ENCODE measurements around the gene TEX29. TPM values are rescaled to one million over a fixed set of nuclear protein-coding genes. Genes with fewer than 3 reads are reported as not detected.

TEX29 gene
- total RNA-seq, 1 donor from 2014 or later: 1.6 TPM

DNA sequence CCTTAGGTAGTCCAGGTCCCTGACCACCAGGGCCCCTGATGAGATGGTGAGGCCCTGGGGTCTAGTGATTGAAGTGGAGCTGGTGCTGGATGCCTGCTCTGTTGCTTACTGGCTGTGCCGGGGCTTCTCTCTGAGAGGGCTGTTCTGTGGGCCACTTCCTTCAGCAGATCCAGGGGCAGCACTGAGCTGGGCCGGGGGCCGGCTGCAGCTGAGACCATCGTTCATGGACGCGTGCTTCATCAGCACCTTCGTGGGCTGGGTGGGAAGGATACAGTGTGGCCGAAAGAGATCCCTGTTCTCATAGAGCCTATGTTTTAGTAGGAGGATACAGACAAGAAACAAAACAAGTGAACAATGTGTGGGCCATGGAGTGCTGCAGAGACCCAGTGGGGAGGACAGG is 33.2 kb upstream of the TEX29 start:
- ATAC-seq (no peak), DNase-seq (ENCODE audit: low spot score) (no peak)

DNA sequence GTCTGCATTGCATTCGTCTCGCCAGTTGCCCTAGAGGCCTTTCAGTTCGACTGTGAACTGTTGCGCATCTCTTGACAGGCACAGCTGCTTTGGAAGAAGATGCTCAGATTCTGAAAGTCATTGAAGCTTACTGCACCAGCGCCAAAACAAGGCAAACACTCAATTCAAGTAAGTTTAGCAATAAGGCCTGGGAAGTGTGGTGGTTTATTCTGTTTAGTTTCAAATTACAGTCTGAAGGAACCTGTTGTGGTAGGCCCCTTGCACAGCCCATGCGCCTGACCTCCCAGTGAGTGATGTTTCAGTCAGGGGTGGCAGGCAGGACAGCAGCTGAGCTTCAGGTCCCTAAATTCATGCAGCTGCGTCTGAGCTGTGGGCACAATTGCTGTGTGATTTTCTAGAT is 32.2 kb upstream of the TEX29 start:
- ATAC-seq (no peak), DNase-seq (ENCODE audit: low spot score) (no peak)
- intact Hi-C loops (cut with DNase I): no loop called here

More for the DNA sequence above, 33.2 kb upstream of the TEX29 start:
- intact Hi-C loops (cut with DNase I): no loop called here

DNA sequence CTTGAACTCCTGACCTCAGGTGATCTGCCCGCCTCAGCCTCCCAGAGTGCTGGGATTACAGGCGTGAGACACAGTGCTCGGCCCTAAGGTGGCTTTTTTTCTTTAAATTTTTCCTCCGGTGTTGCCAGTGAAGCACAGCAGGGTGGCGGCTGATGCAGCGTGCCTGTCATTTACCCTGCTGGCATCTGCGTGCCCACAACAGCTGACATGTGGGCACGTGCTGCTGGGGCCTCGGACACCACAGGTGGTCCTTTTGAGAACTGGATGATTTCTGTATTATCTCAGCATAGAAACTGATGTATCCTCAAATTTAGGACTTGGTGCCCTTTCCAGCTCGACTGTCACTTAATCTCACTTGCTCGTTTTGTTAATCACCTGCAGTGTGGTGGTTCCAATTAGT is 31.2 kb upstream of the TEX29 start:
- no peak for ATAC-seq
- DNase-seq (ENCODE audit: low spot score): no peak
- intact Hi-C loops (cut with DNase I): no loop called here

DNA sequence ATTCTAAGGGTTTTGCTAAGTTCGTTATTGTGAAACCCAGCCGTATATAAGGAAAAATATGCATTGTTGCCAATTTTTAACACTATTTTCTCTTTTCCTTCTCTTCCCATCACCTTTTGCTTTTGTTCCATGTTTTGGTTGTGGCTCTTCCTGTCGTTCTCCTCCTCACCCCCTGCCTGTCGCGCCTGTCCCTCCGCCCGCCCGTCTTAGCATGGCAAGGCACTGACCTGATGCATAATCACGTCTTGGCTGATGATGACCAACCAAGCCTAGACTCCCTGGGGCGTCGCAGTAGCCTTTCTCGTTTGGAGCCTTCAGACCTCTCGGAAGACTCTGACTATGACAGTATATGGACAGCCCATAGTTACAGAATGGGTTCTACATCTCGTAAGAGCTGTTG is 28.5 kb upstream of the TEX29 start:
- DNase-seq (ENCODE audit: low spot score) (no peak), ATAC-seq (no peak)
- intact Hi-C loops (cut with DNase I): no loop called here

DNA sequence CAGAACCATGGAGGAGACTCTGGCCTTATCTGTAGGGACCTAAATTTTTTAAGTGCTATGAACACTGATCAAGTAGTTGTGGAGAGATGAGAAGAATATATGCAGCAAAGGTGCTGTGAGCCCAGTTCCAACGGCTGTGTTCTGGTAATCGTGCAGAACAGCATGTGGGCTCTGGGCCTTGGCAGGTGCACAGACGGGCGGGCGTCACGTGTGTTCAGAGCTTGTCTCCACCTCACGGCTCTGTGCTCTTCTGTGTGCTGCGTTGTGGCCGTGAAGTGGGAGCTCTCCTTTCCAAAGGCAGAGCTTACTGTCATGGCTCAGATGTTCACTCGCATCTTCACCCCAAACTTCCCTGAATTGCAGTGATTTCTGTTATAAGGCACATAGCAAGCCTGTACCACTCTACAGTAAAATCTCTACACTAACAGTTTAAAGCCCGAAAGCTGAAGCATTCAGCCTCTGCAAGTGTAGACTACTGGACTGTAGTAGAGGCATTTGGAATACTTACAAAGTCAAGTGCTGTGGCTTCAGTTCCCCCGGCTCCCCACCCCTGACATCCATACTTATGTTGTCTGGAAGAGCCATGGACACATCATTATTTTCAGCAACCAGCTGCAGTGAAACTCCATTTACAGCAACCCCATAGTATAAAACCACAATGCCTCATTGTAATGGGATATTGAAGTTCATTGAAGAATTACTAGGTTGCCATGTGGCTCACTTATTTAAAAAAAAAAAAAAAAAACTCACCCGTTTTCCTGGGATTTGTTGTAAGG is 27.5 kb upstream of the TEX29 start:
- intact Hi-C loops (cut with DNase I): no loop called here
- no peak for ATAC-seq
- DNase-seq (ENCODE audit: low spot score): no peak

DNA sequence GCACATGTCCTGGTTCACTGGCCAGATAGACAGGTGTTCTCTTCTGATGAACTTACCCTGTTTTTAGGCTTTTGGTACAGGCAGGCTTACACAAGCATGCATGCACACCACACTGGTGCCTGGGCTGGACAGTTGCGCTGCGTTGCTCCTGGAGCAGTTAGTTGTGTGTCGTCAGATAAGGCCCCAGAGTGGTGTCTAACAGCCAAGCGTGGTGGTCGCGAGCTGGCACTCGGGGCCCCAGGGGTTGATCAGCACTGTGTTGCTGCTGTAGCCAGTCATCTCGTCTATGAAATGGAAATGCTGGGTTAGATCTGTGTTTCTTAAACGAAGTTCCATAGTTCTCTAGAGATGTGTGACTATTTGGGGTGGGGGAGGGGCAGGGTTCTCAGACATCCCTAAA is 24.6 kb upstream of the TEX29 start:
- intact Hi-C loops (cut with DNase I): no loop called here
- ATAC-seq: no peak
- no peak for DNase-seq (ENCODE audit: low spot score)

DNA sequence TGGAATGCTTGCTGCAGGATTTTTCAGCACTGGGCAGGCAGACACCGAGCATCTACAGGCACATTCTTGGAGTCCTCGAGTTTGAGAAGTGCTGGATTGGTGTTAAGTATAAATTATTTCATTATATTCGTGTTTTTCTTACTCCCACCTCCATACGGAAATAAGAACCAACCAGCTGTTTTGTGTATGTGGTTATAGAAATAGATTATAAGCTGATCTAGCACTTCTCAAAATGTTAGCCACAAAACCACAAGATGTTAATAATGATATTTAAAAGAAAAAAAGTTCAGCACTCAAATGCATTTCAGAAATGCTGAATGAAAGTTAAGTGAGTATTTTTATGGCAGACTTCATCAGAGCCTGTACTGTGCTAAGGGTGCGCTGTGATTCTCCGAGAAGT is 24.0 kb upstream of the TEX29 start:
- intact Hi-C loops (cut with DNase I): no loop called here

DNA sequence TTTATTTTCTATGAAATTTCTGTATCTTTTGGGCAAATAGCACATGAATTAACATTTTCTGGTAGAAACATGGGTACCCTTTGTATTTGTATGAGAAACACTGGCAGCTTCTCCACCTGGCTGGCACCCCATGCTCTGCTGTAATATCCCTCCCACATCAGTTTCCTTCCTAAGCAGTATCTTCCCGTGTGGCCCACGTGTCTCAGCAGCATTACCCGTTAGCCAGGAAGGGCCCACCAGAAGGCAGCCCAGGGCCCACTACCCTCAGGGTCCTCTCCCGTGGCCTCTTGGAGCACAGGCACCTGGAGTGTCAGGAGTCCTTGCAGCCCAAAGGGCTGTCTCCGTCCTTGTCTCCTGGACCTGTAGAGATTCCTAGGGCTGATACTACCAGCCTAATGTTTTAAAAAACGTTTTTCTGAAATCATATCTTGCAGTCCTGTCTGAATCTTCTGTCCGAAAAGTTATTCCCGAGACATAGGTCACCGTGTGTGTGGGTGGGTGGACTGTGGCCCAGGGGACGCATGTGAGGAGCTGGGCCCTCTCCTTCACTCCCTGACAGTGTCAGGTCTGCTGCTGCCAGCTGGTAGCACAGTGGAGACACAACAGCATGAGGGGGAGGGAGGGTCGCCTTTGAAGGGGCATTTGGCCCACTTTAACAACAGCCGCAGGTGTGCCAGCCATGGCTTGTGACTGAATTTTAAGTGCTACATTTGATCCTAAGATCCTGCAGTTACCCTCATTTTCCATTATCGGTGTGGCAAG is 22.0 kb upstream of the TEX29 start:
- DNase-seq (ENCODE audit: low spot score) (no peak), ATAC-seq (no peak)
- intact Hi-C loops (cut with DNase I): no loop called here

More for the DNA sequence above, 24.0 kb upstream of the TEX29 start:
- DNase-seq (ENCODE audit: low spot score) (no peak), ATAC-seq (no peak)

DNA sequence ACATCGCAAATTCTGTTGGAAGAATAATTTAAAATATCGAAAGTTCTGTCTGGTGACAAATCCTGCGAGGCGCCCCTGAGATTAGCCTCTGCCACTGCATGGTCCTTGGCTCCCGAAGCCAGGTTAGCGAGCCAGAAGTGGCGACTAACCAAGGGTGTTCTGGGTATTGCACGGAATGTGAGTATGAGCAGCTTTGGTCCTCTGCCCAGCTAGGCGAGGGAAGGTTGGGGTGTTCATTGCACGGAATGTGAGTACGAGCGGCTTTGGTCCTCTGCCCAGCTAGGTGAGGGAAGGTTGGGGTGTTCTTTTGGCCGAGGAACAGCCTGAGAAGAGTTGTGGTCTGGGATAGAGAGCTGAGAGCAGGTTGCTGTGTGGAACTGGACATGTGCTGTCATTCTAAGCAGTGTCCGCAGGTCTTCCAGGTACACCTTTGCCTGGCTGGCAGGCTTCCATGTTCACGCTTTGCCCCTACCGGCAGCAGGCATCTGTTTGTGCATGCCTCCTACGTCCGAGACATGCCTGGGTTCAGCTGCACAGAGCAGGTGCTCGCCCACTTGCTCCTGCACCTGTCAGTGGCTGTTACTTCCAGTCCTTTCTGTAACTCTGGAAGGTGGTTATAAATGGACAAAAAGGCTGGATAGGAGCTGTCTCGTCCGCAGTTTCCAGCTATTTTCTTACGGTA is 18.3 kb upstream of the TEX29 start:
- intact Hi-C loops (cut with DNase I): no loop called here
- DNase-seq (ENCODE audit: low spot score) (no peak), ATAC-seq (no peak)

DNA sequence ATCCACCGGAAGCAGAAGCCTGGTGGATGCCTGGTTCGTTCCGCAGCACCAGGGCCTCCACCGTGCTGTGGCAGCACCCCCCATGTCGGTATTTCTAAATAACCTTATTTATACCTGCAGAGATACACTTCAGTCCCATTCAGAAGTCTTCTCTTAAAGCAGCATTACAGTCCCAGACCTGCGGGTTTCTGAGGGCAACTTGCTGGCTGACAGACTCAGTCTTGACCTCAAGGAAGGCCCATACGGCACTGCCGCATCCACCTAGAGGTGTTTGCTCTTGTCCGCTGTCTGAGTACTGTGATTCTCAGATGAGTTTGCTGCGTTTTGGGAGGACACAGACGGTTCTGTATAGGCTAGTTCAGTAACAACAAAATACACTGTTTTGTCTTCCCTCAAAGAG is 16.9 kb upstream of the TEX29 start:
- DNase-seq (ENCODE audit: low spot score) (no peak), ATAC-seq (no peak)
- intact Hi-C loops (cut with DNase I): no loop called here

DNA sequence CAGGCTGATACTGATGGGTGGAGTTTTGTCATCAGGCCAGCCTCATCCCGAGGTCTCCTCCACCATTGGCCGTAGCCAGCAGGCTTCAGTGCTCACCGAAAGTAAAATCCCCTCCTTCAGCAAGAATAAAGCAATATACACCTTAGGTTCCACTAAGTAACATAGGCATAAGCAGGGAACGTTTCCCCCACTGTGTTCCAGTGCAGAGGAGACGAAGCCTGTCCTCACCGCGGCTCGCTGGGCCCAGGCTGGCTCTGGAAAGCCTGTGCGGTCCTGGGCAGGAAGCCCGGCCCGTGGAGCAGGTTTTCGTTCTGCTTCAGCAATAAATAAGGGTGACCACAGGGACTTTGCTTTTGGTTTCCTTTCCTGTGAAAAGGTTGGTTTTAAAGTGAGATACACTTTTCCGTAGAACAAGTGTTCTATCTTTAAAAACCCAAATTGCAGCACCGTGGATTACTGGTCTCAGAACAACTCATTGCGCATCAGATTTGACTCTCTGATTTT is 16.3 kb upstream of the TEX29 start:
- intact Hi-C loops (cut with DNase I): no loop called here
- ATAC-seq (no peak), DNase-seq (ENCODE audit: low spot score) (peak; percentile 39)

DNA sequence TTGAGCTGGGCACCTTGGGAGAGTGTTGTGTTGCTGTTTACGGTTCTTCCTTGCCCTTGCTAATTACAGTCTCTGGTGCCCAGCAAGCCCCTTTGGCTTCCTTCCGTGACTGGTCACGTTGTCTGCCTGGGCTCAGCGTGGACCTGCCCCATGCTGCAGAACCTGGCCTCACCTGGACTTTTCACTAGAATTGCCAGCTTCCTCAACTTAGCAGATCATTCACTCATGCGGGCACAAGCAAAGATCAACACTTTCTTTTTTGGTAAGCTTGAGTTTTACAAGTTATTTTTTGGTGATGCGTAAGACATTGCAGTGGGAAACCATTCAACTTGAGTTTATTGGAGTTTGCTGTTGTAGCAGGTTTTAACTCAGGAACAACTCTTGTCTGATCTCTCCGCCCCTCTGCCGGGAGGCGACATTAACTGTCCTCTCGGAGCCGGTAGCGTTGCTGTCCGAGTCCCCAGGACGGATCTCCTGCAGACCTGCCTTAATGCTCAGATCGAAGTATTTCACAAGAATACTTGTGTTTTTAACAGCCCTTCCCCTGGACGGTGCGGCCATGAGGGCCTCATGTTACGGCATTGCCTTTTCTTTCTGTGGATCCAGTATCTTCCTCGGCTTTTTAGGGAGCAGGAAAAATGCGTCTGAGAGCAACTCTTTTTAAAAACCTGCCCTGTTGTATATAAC is 15.7 kb upstream of the TEX29 start:
- no peak for DNase-seq (ENCODE audit: low spot score)

DNA sequence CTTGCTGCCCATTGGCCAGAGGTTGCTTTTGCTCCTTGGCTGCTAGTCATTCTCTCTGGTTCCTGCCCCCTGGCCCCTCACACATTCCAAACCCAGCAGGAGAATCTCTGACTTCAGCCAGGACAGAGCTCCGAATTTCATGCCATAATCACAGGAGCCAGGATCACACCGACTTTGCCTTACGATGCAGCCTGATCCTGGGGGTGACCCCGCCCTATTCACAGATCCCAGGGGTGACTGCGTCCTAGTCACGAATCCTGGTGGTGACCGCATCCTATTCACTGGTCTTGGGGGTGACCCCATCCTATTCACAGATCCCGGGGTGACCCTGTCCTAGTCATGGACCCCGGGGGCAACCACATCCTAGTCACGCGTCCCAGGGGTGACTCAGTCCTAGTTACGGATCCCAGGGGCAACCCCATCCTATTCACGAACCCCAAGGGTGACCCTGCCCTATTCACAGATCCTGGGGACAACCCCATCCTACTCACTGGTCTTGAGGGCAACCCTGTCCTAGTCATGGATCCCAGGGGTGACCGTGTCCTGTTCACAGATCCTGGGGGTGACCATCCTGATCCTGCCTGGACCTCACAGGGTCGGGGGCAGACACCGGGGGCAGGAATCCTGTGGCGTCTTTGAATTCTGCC is 7.4 kb upstream of the TEX29 start:
- DNase-seq (ENCODE audit: low spot score) (peak; percentile 40), ATAC-seq (no peak)
- intact Hi-C loops (cut with DNase I): no loop called here

More for the DNA sequence above, 15.7 kb upstream of the TEX29 start:
- no peak for ATAC-seq
- intact Hi-C loops (cut with DNase I): no loop called here

DNA sequence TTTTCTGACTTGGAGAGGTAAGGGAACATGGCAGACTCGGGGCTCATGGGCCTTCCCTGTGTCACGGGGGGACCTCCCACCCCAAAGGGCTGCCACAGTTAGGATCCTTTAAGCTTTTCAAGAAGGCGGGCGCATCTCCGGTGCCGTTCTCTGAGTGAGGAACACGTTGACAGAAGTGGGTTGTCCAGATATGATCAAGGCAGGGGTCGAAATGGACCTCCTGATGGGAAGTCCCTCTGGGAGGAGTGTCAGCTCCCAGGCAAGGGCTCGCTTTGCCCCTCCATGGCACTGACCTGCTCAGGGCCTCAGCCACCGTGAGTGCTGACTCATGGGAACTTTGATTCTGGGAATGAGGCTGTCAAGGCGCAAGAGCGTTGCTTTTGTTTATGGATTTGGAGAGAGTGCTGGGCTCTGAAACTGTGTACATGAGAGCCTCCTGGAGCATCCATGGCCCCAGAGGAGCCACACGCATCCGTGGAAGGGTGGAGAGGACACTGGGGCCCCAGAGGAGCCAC is 6.5 kb upstream of the TEX29 start:
- intact Hi-C loops (cut with DNase I): no loop called here
- DNase-seq (ENCODE audit: low spot score) (no peak), ATAC-seq (no peak)

DNA sequence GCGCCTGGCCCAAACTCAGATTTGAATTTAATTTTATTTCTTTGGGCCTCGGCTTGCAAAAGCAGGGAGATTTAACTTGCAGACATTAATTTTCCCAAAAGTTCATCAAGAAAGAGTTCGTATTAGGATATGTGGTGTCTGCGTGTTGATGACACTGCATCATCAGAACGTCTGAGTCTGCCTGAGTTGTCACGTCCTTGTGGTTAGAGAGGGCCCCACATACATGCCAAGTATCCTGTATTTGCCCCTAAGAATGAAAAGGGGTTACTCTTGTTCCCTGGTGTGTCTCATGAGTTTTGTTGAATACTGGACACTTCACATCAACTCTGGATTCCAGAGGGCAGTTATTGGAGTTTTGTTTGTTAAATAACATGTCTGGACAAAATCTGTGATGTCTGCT is 5.6 kb upstream of the TEX29 start:
- ATAC-seq (no peak), DNase-seq (ENCODE audit: low spot score) (no peak)
- intact Hi-C loops (cut with DNase I): no loop called here

DNA sequence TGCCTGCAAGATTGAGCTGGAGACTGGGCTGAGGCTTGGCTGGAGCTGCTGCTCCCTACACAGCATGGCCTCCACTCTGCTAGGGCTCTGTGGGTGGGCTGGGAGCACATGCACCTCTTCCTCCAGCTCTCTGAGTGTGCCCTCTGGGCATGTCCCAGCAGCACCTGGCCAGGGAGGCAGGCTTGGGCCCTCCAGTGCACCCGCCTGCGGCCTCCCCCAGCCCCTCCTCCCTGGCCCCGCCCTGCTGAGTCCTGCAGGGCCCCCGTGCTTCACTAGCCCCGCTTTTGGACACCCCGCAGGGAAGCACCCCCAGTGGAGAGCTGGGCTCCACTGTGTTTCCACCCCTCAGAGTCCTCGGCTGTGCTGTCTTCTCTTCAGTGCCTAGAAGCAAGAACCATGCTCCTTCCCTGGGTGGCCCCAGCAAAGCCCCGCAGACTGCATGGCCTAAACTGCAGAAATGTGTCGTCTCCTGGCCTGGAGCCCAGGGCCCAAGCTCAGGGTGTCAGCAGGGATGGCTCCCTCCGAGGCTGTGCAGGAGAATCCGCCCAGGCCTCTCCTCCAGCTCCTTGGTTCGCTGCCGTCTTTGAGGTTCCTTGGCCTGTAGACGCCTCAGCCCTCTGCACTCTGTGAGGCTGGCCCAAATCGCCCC is 5.0 kb upstream of the TEX29 start:
- DNase-seq (ENCODE audit: low spot score): peak; percentile 52
- intact Hi-C loops (cut with DNase I): no loop called here
- ATAC-seq: peak; percentile 13

DNA sequence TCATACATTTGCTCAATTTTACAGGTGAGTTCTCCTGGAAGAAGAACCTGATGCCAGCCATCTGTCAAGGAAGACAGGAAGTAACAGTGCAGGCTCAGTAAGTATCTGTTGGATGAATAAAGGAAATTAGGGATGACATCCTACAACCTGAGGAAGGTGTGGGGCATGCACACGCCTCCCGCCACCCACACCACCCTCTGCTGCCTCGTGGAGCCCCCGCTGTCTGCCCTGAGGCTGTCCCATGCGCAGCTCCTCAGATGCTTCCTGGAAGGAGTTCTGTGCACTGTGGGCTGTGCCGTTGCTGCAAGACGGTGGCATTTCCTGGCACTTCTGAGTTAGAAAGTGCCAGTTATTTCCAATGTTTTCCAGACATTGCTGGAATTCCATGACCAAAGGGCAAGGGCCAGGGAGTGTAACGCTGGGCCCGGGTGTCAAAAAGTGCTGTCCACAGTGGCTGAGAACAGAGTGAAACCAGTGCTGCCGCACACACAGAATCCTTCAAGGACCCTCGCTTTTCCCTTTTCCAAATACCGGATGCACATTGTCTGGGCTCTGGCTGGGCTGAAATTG is 4.2 kb upstream of the TEX29 start:
- peak; percentile 36 for ATAC-seq
- DNase-seq (ENCODE audit: low spot score): peak; percentile 48
- intact Hi-C loops (cut with DNase I): no loop called here

DNA sequence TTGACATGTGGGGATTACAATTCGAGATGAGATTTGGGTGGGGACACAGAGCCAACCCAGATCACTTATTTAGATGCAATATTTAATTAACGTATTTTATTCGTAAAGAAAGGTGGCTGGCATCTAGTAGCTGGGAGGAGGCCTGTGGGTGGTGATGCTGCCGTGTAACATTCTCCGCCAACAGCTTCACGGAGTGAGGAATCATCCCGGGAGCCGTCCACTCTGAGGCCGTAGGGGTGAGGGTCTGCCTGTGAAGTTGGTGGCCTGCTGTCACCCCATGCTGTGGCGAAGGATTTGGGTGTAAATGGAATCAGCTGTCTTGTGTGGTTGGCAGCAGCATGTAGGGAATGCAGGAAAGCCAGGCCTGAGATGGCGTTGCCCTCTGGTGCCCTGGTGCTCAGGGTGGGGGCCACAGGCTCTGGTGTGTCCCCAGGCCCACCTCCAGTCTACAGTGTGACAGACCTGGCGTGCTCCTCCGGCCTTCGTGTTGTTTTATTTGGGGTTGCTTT is 3.3 kb upstream of the TEX29 start:
- ATAC-seq (no peak), DNase-seq (ENCODE audit: low spot score) (no peak)
- intact Hi-C loops (cut with DNase I): no loop called here

All from sciatic nerve (tissue), 2 donors.